Stimulated activated CD4-positive, alpha-beta T cell treated with anti-CD3 and anti-CD28 coated beads, TNF-alpha, amount 100 ng/mL, for 24 hours (primary cell): ENCODE measurements around the gene NCEH1.
"Not testable (repeated sequence)": the region's sequence is repeated elsewhere in the genome, so short reads cannot be mapped to it uniquely, and the experiment has no call there.

Source experiments
- DNase-seq, 3 experiments: peaks; one replicate each; pipeline ENCODE4 v3.0.0-alpha.2; 2020; ENCODE audit warnings: low read depth in 3 of 3

NCEH1 gene

GRCh38 chr3:172707967-172708366 is 2.9 kb downstream of the NCEH1 start:
- DNase-seq: no peak

DNA sequence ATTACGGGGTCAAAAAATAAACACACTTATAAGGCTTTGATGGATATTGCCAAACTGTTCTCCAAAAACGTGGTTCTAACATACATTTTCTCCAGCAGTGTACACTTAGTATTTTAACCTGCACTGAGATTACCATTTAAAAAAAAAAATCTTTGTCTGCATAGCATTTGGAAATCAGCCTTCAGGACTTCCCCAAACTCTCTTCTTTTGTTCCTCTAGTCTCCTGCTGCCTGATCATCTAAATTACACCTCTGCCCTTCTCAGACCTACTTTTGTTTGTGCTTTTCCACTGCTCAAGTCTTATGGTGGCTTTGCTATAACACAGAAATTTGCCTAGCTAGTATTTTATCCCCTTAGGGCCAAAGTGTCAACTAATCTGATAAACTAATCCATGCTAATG is 3.8 kb downstream of the NCEH1 start:
- DNase-seq: no peak

DNA sequence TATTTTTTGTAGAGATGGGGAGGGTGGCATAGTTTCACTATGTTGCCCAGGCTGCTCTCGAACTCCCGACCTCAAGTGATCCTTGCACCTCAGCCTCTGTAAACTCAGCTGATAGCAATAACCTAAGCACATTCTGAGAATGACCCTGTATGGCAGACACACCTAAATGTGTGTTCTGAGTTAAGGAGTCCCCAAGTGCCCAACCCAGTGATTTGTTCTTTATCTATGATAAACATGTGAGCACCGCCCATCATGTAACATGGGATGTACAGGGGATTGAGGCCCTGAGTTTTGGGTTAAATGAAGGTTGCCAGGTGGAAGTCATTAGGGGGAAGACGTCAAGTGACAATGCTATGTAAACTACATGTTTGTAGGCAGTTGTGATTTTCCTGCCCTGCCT is 5.7 kb downstream of the NCEH1 start:
- DNase-seq: no peak

DNA sequence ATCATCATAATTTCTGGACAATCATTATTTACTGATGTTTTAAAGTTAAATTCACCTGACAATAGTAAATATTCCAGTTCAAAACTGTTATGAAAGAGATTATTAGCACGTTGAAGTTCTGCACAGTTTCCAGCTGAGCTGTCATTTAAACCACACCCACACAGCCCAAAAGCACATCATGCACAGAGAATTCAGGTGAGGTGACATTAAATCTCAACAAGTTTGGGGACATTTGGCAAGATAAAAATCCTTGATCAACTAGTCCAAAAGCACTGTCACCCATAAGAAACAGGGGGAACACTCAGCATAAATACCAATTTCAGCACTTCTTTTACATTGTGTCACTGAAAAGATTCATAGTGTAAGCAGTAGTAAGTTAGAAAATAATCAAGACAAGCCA is 6.9 kb downstream of the NCEH1 start:
- no peak for DNase-seq

DNA sequence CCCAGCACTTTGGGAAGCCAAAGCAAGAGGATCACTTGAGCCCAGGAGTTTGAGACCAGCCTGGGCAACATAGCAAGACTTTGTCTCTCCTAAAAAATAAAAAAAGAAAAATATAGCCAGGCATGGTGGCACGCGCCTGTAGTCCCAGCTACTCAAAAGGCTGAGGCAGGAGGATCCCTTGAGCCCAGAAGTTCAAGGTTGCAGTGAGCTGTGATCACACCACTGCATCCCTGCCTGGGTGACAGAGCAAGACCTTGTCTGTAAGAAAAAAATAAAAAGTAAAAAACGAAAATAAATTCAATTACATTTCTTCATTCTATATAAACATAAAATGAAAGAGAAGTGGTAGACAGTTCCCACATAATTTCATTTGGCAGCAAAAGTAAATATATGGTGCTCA is 8.1 kb downstream of the NCEH1 start:
- not testable (repeated sequence) for DNase-seq

GRCh38 chr3:172702256-172702655 is 8.6 kb downstream of the NCEH1 start:
- no peak for DNase-seq

DNA sequence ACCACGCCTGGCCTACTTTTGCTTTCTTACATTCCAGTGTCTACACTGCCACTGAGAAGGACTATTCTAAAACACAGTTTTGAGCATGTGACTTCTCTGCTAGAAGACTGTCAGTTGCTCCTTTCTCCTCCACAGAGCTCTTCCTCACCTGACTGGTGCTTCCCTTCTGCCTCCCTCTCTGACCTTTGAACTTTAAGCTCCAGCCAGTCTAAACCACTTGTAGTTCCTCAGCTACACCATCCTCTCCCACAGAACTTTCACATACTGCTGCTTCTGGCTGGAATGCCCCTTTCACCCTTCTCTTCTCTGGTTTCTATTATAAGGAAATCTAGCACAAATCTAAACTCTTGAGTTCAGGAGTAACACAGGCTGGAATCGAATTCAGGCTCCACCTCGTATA is 9.1 kb downstream of the NCEH1 start:
- no peak for DNase-seq

DNA sequence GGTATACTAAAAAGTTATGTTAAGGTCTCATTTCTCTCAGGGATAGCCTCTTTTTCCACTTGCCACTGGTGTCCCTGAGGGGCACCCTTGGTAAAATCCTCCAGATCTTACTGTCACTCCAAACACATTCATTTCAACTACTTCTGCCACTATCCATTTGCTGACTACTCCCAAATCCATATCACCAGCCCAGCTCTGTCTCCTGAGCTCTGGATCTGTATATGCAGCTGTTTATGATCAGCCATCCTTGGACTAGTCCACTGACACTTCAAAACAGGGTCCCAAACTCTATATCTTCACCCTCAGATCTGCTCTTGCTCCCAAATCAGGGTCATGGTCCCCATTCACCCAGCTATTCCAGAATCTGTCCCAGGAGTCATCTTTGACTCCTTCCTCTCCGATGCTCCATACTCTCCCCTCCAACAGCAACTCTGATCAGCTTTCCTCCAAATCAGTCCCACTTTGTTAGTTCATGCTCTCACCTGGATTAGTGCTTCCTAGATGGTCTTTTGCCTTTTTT is 9.9 kb downstream of the NCEH1 start:
- DNase-seq: no peak

- no peak for DNase-seq
These were observed 10.6 kb downstream of the NCEH1 start for GRCh38 chr3:172700256-172700655.

- DNase-seq: no peak
These were observed 11.8 kb downstream of the NCEH1 start for GRCh38 chr3:172699031-172699430.

- no peak for DNase-seq
These were observed 12.2 kb downstream of the NCEH1 start for GRCh38 chr3:172698631-172699030.

DNA sequence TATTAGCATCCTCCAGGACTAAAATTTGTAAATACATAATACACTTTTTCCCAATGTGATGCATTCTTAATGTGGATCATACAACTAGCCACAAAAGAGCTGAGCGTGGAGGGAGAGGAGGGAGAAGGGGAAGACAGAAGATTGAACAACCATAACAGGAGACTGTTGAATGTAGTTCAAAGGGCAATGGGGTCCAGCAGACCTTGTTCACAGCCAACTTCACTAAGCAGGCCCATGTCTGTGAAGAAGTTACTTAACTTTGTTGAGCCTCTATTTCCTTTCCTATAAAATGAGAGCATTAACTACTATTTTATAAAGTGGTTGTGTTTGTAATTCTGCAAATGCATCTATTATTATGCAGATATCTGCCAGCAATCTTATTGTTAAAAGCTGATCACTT is 13.3 kb downstream of the NCEH1 start:
- DNase-seq: no peak

DNA sequence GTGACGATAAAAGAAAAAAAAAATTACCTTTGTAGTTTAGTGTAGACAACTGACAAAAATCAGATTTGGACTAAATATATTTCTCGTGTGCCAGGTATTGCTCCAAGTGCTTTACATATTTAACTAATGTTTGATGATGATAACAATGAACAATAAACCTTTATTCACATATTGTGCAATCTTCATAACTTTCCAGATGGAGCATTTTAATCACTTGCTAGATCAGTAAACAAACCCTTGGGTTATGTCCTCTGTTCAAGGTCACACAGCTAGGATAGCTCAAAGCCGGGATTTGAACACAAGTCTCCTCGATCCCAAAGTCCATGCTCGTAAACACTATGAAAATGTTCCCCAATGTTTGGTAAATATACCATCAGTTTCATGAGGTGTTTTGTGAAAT is 14.5 kb downstream of the NCEH1 start:
- no peak for DNase-seq

DNA sequence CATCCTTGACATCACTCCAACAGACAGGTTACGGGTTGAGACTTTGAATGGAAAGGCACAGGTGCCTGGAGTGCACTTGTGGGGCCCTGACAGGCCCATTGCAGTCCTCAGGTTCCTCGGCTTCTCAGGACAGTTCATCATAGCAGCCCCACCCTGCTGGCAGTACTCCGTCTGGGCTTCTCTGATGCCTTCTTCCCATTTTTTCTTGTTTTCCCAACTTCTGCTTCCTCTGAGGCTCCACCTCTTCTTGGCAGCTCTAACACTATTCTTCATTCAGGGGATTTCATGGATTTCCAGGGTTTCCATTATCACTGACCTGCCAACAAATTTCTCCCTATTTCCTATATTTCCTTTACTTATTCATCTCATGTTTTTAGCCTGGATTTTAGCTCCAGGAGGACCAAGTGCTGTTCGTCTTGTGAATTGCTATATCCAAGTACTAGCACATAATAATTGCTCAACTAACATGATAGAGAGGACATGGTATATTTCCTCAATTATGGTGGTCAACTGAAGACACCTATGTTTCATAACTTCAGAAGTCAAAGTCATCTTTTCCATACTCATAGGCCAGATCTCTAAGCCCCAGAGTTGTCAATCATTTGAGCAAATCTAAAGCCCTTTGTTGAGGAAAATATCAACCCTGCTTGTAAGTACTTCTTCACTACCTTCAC is 16.2 kb downstream of the NCEH1 start:
- no peak for DNase-seq

DNA sequence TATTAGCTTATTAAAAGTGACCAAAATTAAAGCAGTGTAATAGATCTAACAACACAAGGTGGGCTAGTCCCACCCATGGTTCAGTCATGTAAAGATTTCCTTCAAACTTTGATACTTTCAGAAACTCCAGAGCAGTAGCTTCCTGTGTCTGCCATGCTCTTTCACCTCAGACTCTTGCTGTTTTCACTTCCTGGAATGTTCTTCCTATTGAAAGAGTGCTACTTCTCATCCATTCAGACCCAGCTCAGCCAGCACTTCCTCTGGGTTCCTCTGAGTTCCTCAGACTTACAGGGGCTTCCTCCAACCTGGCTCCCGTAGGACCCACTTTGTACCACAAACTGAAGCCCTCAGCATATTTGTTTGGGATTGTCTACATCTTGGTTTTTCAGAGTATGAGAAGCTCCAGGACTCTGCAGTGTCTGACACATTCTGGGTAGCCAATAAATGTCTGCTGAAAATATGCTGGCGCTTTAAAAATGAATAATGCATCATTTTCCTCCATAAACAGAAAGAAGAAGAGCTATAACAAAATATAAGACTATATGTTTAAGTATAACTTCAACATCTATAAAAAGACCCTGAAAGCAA is 18.0 kb downstream of the NCEH1 start:
- no peak for DNase-seq

GRCh38 chr3:172690936-172691335 is 19.9 kb downstream of the NCEH1 start:
- no peak for DNase-seq

- DNase-seq: no peak
These were observed 22.3 kb downstream of the NCEH1 start for GRCh38 chr3:172688588-172688987.

DNA sequence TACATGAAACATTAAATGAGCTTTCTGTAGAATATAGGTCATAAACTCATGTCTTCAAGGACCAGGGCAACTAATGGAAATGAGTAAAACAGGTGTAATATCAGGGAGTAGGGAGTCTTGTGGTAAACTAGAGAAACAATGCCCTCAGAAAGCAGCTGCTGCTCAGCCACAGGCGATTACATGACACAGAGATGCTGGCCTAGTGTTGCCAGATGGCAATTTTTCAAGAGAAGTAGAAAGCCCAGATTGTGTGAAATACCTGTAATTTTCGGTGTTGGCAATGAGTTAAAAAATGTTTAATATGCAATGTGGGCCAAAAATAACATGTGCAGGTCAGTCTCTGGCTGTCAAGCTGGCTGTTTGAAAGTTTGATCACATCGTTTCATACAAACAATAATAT is 23.4 kb downstream of the NCEH1 start:
- DNase-seq: no peak

GRCh38 chr3:172685331-172686214 is 25.3 kb downstream of the NCEH1 start:
- no peak for DNase-seq

DNA sequence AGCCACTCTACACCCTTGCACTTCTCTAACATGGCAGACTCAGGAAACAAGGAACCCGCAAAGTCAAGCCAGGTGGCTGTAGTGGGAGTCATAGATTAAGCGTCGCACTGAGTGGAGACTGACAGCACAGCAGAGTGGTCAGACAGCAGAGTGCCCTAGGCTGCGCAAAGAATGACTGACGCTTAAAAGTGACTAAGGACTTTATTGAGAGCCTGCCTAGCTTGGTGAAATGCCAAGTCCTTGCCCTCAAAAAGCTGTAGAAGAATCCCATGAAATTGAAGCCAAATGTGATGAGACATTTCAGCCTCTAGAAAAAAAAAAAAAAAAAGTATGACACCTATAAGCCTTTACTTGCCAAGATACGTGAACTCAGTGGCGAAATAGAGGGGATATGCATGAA is 30.2 kb downstream of the NCEH1 start:
- no peak for DNase-seq

DNA sequence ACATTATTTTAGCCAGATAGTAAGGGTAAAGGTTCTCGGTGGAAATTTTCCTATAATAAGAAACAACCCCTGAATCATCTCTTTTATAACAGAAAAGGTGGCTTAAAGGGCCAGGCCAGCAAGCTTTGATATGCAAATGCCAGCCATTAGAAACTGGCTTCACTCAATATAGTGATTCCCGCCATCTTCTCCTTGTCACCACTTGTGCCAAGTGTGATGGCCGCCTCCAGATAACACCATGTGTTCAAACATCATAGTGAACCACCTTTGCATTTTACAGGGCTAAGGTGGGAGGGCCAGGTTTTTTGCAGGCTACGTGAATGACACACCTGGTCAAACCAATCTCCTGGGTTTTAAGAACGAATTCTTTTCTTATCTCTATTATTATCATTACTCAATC is 31.3 kb downstream of the NCEH1 start:
- DNase-seq: no peak

DNA sequence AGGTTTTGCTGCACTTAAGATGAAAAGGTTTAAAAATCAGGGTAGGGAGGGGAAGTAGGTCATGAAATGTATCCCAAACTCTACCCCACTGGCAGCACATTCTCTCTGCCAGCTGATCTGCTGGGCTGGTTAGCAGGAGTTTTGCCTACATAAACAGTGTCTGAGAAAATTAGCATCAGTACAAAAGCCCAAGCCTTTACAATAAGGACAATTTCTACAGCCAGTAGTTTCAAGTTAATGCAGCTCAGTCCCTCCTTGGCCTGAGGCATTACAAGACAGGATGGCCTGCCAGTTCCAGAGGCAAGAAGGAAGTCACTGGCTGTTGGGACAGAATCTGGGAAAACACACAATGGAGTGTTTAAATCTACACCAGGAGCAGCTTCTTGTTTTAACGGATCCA is 32.8 kb downstream of the NCEH1 start:
- DNase-seq: no peak
